AG09319 (cell line): ENCODE measurements around the gene TNFRSF18.

Experiments
- DNase-seq: peaks from one replicate; pipeline ENCODE4 v3.0.0-alpha.2; 2010; ENCODE audit warnings: low read depth; ENCODE audit errors: extremely low read depth
- TF ChIP-seq, protein P1 (sequence below): IDR thresholded peaks from 2 replicates; pipeline ENCODE4 v1.5.1; 2011; ENCODE audit warnings: low read depth, mild to moderate bottlenecking, inconsistent platforms, low read length, moderate library complexity

TNFRSF18 gene

DNA sequence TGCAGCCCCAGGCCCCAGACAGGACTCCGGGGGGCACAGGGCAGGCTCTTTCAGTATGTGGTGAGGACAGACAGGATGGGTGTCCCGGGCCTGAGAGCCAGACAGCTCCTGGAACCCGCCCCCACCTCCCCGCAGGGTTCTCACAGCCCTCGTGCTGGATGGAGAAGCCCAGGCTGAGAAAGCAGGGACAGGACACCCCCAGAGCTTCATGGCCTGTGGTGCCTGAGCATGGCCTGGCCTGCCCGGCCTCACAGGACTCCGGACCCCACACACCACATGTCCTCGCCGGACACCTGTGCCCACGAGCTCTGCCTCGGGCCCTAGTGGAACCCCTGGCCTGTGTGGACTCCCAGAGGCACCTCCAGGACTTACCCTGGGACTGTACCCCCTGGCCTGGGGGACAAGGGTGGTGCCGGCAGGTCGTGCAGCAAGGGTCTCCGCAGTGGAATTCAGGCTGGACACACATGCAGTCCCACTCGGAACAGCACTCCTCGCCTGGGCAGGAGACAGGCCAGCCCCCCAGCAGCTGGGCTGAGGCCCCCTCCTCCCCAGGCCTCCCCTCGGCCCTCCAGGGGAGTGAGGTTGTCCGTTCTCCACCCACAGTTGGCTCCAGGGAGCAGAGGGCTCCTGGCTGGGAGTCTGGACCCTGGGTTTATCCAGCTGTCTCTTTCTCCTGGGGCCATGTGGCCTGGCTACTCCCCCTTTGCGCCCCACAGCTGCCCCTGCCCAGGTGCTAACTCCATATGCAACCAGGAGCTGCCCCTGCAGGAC lies 1.2 kb downstream of the TNFRSF18 start:
- no peak for DNase-seq
- TF ChIP-seq, protein P1, sequence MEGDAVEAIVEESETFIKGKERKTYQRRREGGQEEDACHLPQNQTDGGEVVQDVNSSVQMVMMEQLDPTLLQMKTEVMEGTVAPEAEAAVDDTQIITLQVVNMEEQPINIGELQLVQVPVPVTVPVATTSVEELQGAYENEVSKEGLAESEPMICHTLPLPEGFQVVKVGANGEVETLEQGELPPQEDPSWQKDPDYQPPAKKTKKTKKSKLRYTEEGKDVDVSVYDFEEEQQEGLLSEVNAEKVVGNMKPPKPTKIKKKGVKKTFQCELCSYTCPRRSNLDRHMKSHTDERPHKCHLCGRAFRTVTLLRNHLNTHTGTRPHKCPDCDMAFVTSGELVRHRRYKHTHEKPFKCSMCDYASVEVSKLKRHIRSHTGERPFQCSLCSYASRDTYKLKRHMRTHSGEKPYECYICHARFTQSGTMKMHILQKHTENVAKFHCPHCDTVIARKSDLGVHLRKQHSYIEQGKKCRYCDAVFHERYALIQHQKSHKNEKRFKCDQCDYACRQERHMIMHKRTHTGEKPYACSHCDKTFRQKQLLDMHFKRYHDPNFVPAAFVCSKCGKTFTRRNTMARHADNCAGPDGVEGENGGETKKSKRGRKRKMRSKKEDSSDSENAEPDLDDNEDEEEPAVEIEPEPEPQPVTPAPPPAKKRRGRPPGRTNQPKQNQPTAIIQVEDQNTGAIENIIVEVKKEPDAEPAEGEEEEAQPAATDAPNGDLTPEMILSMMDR: no peak

DNA sequence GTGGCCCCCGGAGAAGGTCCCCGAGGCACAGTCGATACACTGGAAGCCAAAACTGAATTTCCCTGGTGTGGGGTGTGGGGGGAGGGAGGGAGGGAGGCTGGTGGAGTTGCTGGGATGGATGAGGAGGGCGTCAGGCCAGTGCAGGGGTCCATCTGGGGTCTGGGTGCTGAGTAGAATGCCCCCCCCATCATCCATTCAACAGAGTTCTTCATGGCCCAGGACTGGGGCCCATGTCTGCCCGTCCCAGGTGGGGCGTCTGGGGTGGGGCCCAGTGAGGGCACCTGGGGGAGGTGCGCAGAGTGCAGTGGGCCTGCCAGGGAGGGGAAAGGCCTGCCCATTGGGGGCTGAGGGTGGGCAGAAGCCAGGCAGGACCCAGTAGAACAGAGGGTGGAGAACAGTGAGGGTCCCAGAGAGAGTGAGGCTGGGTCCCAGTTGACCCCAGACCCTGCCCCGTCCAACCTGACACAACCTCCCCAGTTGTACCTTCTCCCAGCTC lies 1.9 kb downstream of the TNFRSF18 start:
- no peak for DNase-seq
- TF ChIP-seq, protein P1: no peak

DNA sequence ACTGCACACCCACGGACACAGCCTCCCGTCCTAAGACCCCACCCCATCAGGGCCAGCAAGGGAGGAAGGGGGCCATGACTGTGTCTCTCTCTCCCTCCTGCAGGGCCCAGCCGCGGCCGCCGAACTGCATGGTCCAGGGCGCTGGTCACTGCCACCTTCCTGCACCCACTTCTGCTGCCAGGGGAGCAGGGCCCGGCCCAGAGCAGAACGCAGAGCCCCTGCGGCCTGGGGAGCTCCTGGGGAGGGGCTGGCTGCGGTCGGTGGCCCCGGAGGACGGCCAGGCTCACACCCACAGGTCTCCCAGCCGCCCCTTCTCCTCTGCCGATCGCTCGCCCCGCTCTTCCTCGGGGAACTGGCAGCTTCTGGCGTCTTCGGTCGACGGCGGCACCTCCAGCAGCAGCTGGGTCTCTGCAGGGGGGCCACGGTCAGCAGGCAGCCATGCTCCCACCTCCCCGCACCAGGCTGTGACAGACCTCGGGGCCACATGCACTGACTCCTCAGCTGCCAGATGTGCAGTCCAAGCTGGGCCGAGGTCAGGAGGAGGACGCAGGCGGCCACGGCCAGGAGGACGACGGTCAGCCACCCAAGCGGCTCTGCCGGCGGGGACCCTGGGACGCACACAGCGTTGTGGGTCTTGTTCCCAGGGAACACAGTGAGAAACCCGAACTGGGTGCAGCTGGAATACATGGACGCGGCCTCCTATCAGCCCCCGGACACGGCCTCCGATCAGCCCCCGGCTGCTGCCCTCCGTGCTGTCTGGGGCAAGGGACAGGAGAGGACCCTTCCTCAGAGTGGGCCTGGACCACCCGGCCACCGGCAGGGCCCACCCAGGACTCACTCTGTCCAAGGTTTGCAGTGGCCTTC lies 2.6 kb downstream of the TNFRSF18 start:
- TF ChIP-seq, protein P1: no peak
- no peak for DNase-seq

DNA sequence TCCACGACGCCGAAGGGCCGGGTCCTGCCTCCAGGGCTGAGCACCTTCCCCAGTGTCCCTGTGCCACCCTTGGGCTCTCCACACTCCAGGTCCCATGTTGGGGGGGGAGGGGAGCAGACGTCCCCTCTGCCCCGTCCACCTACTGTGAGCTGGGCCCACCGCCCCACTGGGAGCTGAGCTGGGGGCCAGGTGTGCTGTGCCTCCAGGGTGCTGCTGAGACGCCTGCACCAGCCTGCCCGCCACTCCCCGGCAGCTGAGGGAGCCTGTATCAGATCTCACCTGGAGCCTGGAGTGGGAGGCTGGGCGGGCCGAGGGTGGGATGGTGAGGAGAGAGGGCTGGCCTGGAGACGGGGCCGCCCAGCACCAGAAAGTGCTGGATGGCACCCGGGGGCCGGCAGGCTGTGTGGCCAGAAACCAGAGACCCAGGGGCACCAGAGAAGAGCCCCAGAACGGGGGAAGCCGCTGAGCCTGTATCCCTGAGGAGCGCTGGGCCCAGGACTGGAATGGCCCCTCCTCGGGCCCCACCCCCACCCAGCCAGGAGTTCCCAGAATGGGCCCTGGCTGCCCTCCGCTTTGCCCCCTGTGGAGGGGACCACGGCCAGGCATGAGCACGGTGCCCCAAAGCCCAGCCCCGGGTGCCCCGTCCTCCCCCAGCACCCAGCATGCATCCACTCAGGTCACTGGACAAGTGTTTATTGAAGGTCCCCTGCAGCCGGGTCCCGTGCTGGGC lies 3.4 kb downstream of the TNFRSF18 start:
- no peak for DNase-seq
- TF ChIP-seq, protein P1: no peak

DNA sequence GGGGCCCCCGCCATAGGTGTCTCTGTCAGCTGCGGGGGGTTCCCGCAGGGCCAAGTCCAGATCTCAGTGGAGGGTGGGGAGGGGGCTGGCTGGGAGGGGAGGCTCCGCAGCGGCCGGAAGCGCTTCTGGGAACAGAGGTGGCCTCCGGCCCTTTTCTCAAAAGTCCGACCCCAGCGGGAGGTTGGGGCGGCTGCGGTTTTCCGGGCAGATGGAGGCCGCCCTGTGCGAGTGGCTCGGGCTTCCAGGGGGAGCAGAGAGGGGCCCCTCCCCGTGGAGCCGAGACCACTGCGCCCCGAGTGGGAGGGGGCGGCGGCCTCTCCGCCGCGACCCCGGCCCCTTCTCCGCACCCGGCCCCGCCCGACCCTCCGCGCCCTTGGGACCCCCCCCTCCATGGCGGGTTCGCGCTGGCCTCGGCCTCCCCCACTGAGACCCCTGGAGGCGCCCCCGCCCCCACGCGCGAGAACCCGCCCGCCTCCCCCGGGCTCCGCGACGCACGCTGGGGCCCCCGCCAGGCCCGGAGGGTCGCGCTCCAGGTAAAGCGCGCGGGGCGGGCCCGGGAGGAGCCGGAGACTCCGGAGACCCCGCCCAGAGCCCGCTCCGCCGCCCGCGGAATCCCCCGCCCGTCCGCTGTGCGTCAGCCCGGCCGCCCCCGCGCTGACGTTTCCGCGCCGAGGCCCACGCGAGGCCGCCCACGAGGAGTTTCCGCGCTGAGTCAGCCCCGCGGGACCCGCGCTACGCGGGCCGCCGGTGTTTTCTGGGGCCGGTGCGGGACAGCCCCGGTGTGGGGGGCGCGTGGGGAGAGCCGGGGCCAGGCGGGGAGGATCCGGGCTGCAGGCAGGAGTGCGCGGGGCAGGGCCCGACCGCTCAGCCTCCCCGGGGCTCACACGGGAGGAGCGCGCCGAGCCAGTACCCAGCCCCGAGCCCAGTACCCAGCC lies 5.2 kb downstream of the TNFRSF18 start:
- DNase-seq: no peak
- TF ChIP-seq, protein P1: no peak
